Caco-2 (cell line): ENCODE measurements around the gene KCTD6. TPM values are rescaled to one million over a fixed set of nuclear protein-coding genes. Genes with fewer than 3 reads are reported as not detected.

Experiments
- Bru-seq: library from RNA; stranded (reverse); fragments of 400-500 nt; gene quantifications from one replicate; lab custom pipeline; 2021; lab: Mats Ljungman, UMichigan
- BruChase-seq, 2 experiments: library from RNA; stranded (reverse); fragments of 400-500 nt; gene quantifications; one replicate each; lab custom pipeline; 2021; lab: Mats Ljungman, UMichigan
- BruUV-seq: library from RNA; stranded (reverse); fragments of 400-500 nt; replicated peaks from 2 replicates; lab custom pipeline; 2021; lab: Mats Ljungman, UMichigan
- CTCF ChIA-PET: fragments of 300-600 bp; sonication (Branson Sonifier 250); formaldehyde crosslinking; loops from one replicate; lab custom pipeline; 2022; ENCODE audit warnings: antibody characterized with exemption; lab: Charles Lee
- POLR2A ChIA-PET: fragments of 300-600 bp; sonication (Branson Sonifier 250); formaldehyde crosslinking; loops from one replicate; lab custom pipeline; 2022; ENCODE audit warnings: antibody characterized with exemption; lab: Charles Lee
- DNase-seq, 2 experiments: peaks; one replicate each; pipeline versions ENCODE4 v3.0.0 to v3.0.0-alpha.2; 2020 to 2022
- H3K27me3 ChIP-seq: replicated peaks from 2 replicates; pipeline ENCODE4 v1.6.0; 2011; ENCODE audit warnings: low read length; ENCODE audit not compliant: control insufficient read depth, insufficient read depth
- H3K36me3 ChIP-seq: 2 replicates; pipeline ENCODE4 v1.5.1; 2011; ENCODE audit warnings: low read length; ENCODE audit not compliant: control insufficient read depth, insufficient read depth
- H3K4me1 ChIP-seq: fragments of 250-450 bp; sonication (Bioruptor Pico); 2 replicates; pipeline ENCODE4 v1.5.1; 2020; ENCODE audit warnings: mild to moderate bottlenecking
- H3K4me3 ChIP-seq: 2 replicates; pipeline ENCODE4 v1.5.1; 2011; ENCODE audit warnings: low read depth, mild to moderate bottlenecking, control low read depth, low read length
- H3K9me3 ChIP-seq: fragments of 250-450 bp; sonication (Bioruptor Pico); 2 replicates; pipeline ENCODE4 v1.5.1; 2020; ENCODE audit warnings: mild to moderate bottlenecking, moderate library complexity
- H3K27ac Mint-ChIP-seq: one replicate; pipeline ENCODE4 v1.8.0; 2022; ENCODE audit warnings: mixed read lengths; ENCODE audit not compliant: unreplicated experiment
- H3K27me3 Mint-ChIP-seq: one replicate; pipeline ENCODE4 v1.8.0; 2022; ENCODE audit warnings: mixed read lengths; ENCODE audit not compliant: insufficient read depth, unreplicated experiment
- H3K36me3 Mint-ChIP-seq: one replicate; pipeline ENCODE4 v1.8.0; 2022; ENCODE audit warnings: mild to moderate bottlenecking, mixed read lengths; ENCODE audit not compliant: insufficient read depth, unreplicated experiment
- H3K4me1 Mint-ChIP-seq: one replicate; pipeline ENCODE4 v1.8.0; 2022; ENCODE audit warnings: low read depth, mixed read lengths; ENCODE audit not compliant: unreplicated experiment
- H3K4me3 Mint-ChIP-seq: one replicate; pipeline ENCODE4 v1.8.0; 2022; ENCODE audit warnings: mild to moderate bottlenecking, moderate library complexity, mixed read lengths; ENCODE audit not compliant: unreplicated experiment
- H3K9me3 Mint-ChIP-seq: one replicate; pipeline ENCODE4 v1.8.0; 2022; ENCODE audit warnings: mixed read lengths; ENCODE audit not compliant: unreplicated experiment
- intact Hi-C: fragments of 100-400 bp; cut with micrococcal nuclease; formaldehyde crosslinking; loops from one replicate; pipeline ENCODE4 v1.10.0; 2022; ENCODE audit not compliant: unreplicated experiment
- long read RNA-seq: library from polyadenylated mRNA; stranded (forward); transcript quantifications from one replicate; pipeline ENCODE4 v2.0.0, GENCODE V29; 2022
- total RNA-seq: library from RNA; stranded (reverse); gene quantifications from 2 replicates; pipeline ENCODE4 v1.2.3, GENCODE V29; 2022
- TF ChIP-seq, protein P1 (sequence below), 2 experiments: fragments of 200-600 bp in 1 of 2; IDR thresholded peaks; 1 replicate in 1 of 2; 2 replicates in 1 of 2; pipeline versions ENCODE4 v1.5.1 to v1.8.0; 2011 to 2022; ENCODE audit warnings: antibody characterized with exemption in 1 of 2, control low read depth in 1 of 2, inconsistent platforms in 1 of 2, low read depth in 1 of 2, low read length in 1 of 2, mild to moderate bottlenecking in 1 of 2, moderate library complexity in 1 of 2; ENCODE audit not compliant: insufficient read depth in 1 of 2, severe bottlenecking in 1 of 2, unreplicated experiment in 1 of 2

KCTD6 gene
- total RNA-seq (9.2 and 9.8 TPM in 2 replicates), Bru-seq, nascent RNA (percentile 80 among the genes with signal in this experiment), BruChase-seq, experiment 1, labeled RNA remaining after a 2-hour chase (percentile 84 among the genes with signal in this experiment), BruChase-seq, experiment 2, labeled RNA remaining after a 6-hour chase (percentile 68 among the genes with signal in this experiment)
- long read RNA-seq, transcript KCTD6-202 (3 exons, 1,533 nt) = major isoform, 12 of 15 reads
- long read RNA-seq, partial matches to known transcripts = 0 of 15 reads
- long read RNA-seq, other reads (novel, unspliced or antisense) = 2 of 15 reads

DNA sequence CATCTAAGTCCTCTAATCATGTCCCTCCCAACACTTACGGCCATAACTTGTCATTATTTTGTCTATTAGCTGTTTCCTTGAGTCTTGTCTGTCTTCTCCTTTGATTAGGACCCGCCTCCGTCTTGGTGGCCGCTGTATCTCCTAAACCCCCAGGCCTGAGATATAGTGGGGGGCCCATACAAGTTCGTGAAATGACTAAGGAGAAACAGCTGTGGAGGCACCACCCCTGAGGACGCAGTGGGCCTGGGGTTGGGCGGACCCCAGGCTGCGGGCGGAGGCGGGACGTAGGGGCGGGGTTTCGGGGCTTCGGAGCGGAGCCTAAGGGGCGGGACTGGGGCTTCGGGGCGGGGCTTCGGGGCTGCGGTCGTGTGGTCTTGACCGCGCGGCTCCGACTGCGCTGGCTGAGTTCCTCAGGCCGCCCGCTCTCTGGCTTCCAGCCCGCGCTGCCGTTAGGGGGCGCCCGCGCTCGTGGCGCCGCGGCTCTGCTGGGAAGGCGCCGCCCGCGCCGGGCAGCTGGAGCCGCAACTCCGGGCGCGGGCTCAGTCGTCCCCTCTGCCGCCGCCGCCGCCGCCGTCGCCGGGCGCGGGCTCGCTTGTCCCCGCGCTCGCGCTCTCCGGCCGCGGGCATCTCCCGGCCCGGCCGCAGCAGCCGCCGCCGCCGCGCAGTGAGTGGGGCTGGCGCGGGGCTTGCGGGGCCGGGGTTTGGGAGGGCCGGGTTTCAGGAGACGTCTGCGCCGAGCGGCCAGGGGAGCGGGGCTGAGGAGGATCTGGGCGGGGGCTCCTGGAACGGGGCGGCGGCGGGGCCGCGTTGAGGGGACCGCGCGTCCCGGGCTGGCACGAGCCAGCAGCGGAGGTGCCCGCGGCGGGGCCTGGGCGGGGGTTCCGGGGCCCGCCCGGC is at the start of gene KCTD6:
Gene KCTD6, plus strand, starts transcription at position 591 of the 897 bp plus-strand sequence. CDS start 6,660 bp downstream, outside the sequence.
- Histone ChIP-seq H3K27me3 (no peaks in the 10 kb centered on the region), H3K36me3 (no peaks in the 10 kb centered on the region), H3K4me1 (peaks cover 26% of the 10 kb centered on the region), H3K4me3 (peak within 1 kb of the TSS; percentile 51), H3K9me3 (no peaks in the 10 kb centered on the region)
- TF ChIP-seq, protein P1, sequence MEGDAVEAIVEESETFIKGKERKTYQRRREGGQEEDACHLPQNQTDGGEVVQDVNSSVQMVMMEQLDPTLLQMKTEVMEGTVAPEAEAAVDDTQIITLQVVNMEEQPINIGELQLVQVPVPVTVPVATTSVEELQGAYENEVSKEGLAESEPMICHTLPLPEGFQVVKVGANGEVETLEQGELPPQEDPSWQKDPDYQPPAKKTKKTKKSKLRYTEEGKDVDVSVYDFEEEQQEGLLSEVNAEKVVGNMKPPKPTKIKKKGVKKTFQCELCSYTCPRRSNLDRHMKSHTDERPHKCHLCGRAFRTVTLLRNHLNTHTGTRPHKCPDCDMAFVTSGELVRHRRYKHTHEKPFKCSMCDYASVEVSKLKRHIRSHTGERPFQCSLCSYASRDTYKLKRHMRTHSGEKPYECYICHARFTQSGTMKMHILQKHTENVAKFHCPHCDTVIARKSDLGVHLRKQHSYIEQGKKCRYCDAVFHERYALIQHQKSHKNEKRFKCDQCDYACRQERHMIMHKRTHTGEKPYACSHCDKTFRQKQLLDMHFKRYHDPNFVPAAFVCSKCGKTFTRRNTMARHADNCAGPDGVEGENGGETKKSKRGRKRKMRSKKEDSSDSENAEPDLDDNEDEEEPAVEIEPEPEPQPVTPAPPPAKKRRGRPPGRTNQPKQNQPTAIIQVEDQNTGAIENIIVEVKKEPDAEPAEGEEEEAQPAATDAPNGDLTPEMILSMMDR (IDR thresholded peaks at IDR 0.05; ENCODE audit: insufficient read depth in 1 of 2, low read depth in 1 of 2, low read length in 1 of 2, severe bottlenecking in 1 of 2, unreplicated experiment in 1 of 2) = peak; percentile 70 to 73
- no TSS peak for BruUV-seq
- H3K4me1 Mint-ChIP-seq = peaks cover 23% of the 10 kb centered on the region
- ChIA-PET CTCF (interaction anchor here (0.6 to 1.6 kb wide), 8 partner anchors 14 to 186 kb away, joined by 3 to 6 read pairs (median 4); partner anchors contain the start of genes HTD2 and RPP14), POLR2A (no interaction called here)
- H3K36me3 Mint-ChIP-seq = no peaks in the 10 kb centered on the region
- intact Hi-C loops = loop anchor here (1.0 to 2.0 kb wide), 4 partner anchors 21 to 59 kb away; partner anchors contain the start of gene PDHB
- no peaks in the 10 kb centered on the region for H3K27me3 Mint-ChIP-seq
- peak; percentile 90 to 96 for DNase-seq
- H3K4me3 Mint-ChIP-seq = peak within 1 kb of the TSS; percentile 94
- H3K27ac Mint-ChIP-seq = peak within 1 kb of the TSS; percentile 87
- H3K9me3 Mint-ChIP-seq = no peaks in the 10 kb centered on the region

DNA sequence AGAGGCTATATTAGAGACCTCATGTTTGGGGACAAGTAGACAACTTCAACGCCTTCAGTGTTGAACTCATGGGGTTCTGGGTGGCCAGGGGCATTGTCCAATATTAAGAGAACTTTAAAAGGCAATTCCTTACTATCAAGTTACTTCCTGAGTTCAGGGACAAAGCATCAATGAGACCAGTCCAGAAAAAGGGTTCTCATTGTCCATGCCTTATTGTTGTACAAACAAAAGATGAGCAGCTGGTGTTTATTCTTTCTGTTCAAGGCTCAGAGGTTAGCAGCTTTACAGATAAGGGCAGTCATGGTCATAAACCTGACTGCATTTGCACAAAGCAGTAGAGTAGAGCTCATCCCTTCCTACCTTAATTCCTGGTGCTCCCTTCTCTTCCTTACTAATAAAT is 39.7 kb upstream of the KCTD6 start:
- H3K27ac Mint-ChIP-seq = no peak overlapping the region
- ChIA-PET POLR2A (no interaction called here), CTCF (interaction anchor here (1.4 kb wide), 1 partner anchor 12 kb away, joined by 4 read pairs; no protein-coding TSS in a partner anchor)
- TF ChIP-seq, protein P1 (IDR thresholded peaks at IDR 0.05; ENCODE audit: insufficient read depth in 1 of 2, low read depth in 1 of 2, low read length in 1 of 2, severe bottlenecking in 1 of 2, unreplicated experiment in 1 of 2) = no peak
- intact Hi-C loops = loop anchor here (2.0 kb wide), 1 partner anchor 17 kb away; no protein-coding TSS in a partner anchor
- peak; percentile 29 to 36 for DNase-seq
- no peaks in the 10 kb centered on the region for H3K36me3 ChIP-seq
- no peak overlapping the region for H3K4me3 Mint-ChIP-seq
- H3K4me3 ChIP-seq = no peak overlapping the region
- H3K9me3 ChIP-seq = peaks cover 3% of the 10 kb centered on the region
- no peaks in the 10 kb centered on the region for H3K27me3 Mint-ChIP-seq
- H3K27me3 ChIP-seq = no peaks in the 10 kb centered on the region
- no peaks in the 10 kb centered on the region for H3K36me3 Mint-ChIP-seq
- H3K4me1 ChIP-seq = peaks cover 7% of the 10 kb centered on the region; the same call in 1 of the 2 replicates
- peaks cover 26% of the 10 kb centered on the region for H3K9me3 Mint-ChIP-seq
- H3K4me1 Mint-ChIP-seq = no peaks in the 10 kb centered on the region
- BruUV-seq = no TSS peak

DNA sequence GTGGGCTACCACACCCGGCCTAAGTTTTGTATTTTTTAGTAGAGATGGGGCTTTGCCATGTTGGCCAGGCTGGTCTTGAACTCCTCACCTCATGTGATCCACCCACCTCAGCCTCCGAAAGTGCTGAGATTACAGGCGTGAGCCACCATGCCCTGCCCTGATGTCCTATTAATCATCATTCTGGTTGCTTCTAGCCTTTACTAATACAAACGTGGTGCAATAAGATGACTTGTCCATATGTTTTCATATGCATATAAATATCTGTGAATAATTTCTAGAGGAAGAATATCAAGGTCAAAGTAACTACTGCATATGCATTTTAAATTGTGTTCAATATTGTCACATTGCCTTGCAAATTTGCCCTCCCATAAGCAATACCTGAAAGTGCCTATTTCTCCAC is 32.7 kb upstream of the KCTD6 start:
- BruUV-seq = no TSS peak
- CTCF ChIA-PET = no interaction called here

More for the DNA sequence above, 32.7 kb upstream of the KCTD6 start:
- H3K4me1 Mint-ChIP-seq = no peaks in the 10 kb centered on the region
- intact Hi-C loops = no loop called here
- H3K36me3 Mint-ChIP-seq = no peaks in the 10 kb centered on the region
- Histone ChIP-seq H3K9me3 (peaks cover 3% of the 10 kb centered on the region), H3K4me3 (no peak overlapping the region), H3K36me3 (no peaks in the 10 kb centered on the region), H3K27me3 (no peaks in the 10 kb centered on the region), H3K4me1 (peaks cover 11% of the 10 kb centered on the region)
- peaks cover 10% of the 10 kb centered on the region for H3K9me3 Mint-ChIP-seq
- H3K27me3 Mint-ChIP-seq = no peaks in the 10 kb centered on the region
- POLR2A ChIA-PET = no interaction called here
- H3K4me3 Mint-ChIP-seq = no peak overlapping the region
- no peak overlapping the region for H3K27ac Mint-ChIP-seq
- no peak for DNase-seq
- TF ChIP-seq, protein P1 (IDR thresholded peaks at IDR 0.05; ENCODE audit: insufficient read depth in 1 of 2, low read depth in 1 of 2, low read length in 1 of 2, severe bottlenecking in 1 of 2, unreplicated experiment in 1 of 2) = no peak
